ENCODE data around the gene FGD5.

DNA sequence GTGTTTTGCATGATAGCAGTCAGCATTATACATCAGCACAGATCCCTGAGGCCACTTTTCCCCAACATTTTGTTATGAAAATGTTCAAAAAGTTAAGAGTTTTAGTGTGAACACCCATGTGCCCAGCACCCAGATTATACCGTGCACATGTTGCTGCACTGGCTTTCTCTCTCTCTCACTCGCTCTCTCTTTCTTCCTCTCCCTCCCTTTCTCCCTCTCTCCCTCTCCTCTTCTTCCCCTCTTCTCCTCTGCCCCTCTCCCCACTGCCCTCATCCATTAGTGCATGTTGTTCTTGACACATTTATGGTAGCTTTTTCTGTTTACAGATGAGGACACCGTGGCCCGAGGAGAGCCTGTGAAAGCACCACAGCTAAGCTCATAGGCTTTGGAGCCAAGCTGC is 7.3 kb downstream of the FGD5 start:
- TF ChIP-seq, protein P1, sequence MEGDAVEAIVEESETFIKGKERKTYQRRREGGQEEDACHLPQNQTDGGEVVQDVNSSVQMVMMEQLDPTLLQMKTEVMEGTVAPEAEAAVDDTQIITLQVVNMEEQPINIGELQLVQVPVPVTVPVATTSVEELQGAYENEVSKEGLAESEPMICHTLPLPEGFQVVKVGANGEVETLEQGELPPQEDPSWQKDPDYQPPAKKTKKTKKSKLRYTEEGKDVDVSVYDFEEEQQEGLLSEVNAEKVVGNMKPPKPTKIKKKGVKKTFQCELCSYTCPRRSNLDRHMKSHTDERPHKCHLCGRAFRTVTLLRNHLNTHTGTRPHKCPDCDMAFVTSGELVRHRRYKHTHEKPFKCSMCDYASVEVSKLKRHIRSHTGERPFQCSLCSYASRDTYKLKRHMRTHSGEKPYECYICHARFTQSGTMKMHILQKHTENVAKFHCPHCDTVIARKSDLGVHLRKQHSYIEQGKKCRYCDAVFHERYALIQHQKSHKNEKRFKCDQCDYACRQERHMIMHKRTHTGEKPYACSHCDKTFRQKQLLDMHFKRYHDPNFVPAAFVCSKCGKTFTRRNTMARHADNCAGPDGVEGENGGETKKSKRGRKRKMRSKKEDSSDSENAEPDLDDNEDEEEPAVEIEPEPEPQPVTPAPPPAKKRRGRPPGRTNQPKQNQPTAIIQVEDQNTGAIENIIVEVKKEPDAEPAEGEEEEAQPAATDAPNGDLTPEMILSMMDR (IDR thresholded peaks at IDR 0.05) = no peak
- TF ChIP-seq POLR2A (IDR thresholded peaks at IDR 0.05) (no peak), POLR2AphosphoS5 (IDR thresholded peaks at IDR 0.05) (no peak)

Data from upper lobe of left lung (tissue), 4 donors.